ENCODE data around the gene RAPGEF4. TPM values are rescaled to one million over a fixed set of nuclear protein-coding genes. Genes with fewer than 3 reads are reported as not detected.

RAPGEF4 gene
- total and polyA plus RNA-seq, 2 of the 13 experiments (the other 11 are each of a cell fraction or from before 2014, with no cell fraction given): 0.78 to 0.91 TPM

DNA sequence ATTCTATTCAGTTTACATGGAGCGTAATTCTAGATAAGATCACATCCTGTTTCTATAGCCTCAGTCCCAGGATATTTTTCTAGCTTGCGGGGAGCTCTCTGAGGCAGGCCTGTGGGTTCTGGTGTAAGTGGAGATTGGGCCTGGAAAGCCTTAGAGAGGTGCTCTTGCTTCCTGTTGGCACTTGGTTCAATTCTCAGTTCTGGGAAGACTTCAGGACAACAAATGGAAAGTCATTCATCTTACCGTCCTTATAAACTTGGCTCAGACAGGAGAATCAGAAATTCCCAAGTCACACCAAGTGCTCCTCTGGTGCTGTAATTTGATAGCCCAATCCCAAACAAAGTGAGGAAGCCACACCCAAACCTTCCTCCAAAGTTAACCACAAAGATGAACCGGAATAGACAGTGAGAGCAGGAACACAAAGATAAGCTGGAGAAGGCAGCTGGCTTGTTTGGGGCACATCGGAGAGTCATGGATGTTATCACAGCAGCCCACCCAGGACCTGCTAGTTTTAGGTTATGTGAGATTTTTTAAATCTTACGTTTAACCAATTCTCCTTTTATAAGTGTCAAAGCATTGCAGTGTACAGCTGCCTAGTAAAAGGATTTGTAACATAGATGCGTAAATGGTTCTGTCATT lies 195.7 kb downstream of the RAPGEF4 start:
- H3K9ac ChIP-seq (ENCODE audit: insufficient read depth, low read depth, low read length): no peak overlapping the region
- WGBS (ENCODE audit: low lambda C conversion rate): 48% methylated on average over 7 of the region's 7 CpGs
- ATAC-seq (no peak), FAIRE-seq (no peak), DNase-seq (ENCODE audit: low spot score) (no peak)
- ChIA-PET POLR2A (no interaction called here), CTCF (ENCODE audit: low intra/inter-chr PET ratio, low total read pairs) (interaction anchor here (1.5 to 4.7 kb wide), 3 partner anchors 67 to 124 kb away, joined by 4 to 52 read pairs (median 8); no protein-coding TSS in a partner anchor)
- H3K79me2 ChIP-seq (ENCODE audit: insufficient read depth, low read length): no peaks in the 10 kb centered on the region
- peaks cover 0 to 2% of the 10 kb centered on the region in 2 experiments; a peak in 1 of 5 replicates for H3K27me3 ChIP-seq (ENCODE audit: control insufficient read depth in 1 of 2, insufficient read depth in 2 of 2, low read length in 2 of 2)
- H3K9me3 ChIP-seq (ENCODE audit: low read length): no peaks in the 10 kb centered on the region
- no peaks in the 10 kb centered on the region for H4K20me1 ChIP-seq (ENCODE audit: insufficient read depth, low read length)
- no TSS peak for BruUV-seq (replicated peaks)
- H3K36me3 ChIP-seq (replicated peaks in 1 of 2; ENCODE audit: control insufficient read depth in 1 of 2, insufficient read depth in 2 of 2, low read length in 2 of 2): no peaks in the 10 kb centered on the region
- no peak overlapping the region for H2AFZ ChIP-seq (ENCODE audit: low read length)
- in situ Hi-C loops (cut with HindIII; ENCODE audit: extremely low pct_ligation_motif_present, low pct_unique_long_range_greater_than_20kb) (loop anchor here (5.0 kb wide), 2 partner anchors 69 to 124 kb away; no protein-coding TSS in a partner anchor), intact Hi-C loops (cut with micrococcal nuclease; ENCODE audit: unreplicated experiment) (no loop called here)
- H3K4me3 ChIP-seq (replicated peaks in 1 of 3; ENCODE audit: insufficient read depth in 1 of 3, low read depth in 2 of 3, low read length in 3 of 3): no peak overlapping the region
- no peaks in the 10 kb centered on the region for H3K4me1 ChIP-seq (ENCODE audit: insufficient read depth, low read length)
- no peak overlapping the region for H3K27ac ChIP-seq (ENCODE audit: extremely low read length, insufficient read depth, low read length)
- H3K4me2 ChIP-seq (ENCODE audit: low read depth, low read length): no peak overlapping the region
- TF ChIP-seq TARDBP (CRISPR knock-in tag; IDR thresholded peaks at IDR 0.05): no peak
- TF ChIP-seq ZBTB21 (CRISPR knock-in tag; IDR thresholded peaks at IDR 0.05): no peak
- TF ChIP-seq TP53 (CRISPR knock-in tag; conservative IDR thresholded peaks at IDR 0.05): no peak
- TF ChIP-seq ZNF577 (CRISPR knock-in tag; IDR thresholded peaks at IDR 0.05; ENCODE audit: borderline replicate concordance, low read depth): no peak
- no peak for TF ChIP-seq ZNF253 (CRISPR knock-in tag; IDR thresholded peaks at IDR 0.05; ENCODE audit: borderline replicate concordance)
- TF ChIP-seq, protein P1, sequence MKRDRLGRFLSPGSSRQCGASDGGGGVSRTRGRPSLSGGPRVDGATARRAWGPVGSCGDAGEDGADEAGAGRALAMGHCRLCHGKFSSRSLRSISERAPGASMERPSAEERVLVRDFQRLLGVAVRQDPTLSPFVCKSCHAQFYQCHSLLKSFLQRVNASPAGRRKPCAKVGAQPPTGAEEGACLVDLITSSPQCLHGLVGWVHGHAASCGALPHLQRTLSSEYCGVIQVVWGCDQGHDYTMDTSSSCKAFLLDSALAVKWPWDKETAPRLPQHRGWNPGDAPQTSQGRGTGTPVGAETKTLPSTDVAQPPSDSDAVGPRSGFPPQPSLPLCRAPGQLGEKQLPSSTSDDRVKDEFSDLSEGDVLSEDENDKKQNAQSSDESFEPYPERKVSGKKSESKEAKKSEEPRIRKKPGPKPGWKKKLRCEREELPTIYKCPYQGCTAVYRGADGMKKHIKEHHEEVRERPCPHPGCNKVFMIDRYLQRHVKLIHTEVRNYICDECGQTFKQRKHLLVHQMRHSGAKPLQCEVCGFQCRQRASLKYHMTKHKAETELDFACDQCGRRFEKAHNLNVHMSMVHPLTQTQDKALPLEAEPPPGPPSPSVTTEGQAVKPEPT (CRISPR knock-in tag; IDR thresholded peaks at IDR 0.05; ENCODE audit: low read depth): no peak
- TF ChIP-seq ZNF24 (IDR thresholded peaks at IDR 0.05): no peak
- TF ChIP-seq MBNL3 (CRISPR knock-in tag; conservative IDR thresholded peaks at IDR 0.05): no peak
- TF ChIP-seq ZNF543 (CRISPR knock-in tag; IDR thresholded peaks at IDR 0.05): no peak
- TF ChIP-seq, protein P2, sequence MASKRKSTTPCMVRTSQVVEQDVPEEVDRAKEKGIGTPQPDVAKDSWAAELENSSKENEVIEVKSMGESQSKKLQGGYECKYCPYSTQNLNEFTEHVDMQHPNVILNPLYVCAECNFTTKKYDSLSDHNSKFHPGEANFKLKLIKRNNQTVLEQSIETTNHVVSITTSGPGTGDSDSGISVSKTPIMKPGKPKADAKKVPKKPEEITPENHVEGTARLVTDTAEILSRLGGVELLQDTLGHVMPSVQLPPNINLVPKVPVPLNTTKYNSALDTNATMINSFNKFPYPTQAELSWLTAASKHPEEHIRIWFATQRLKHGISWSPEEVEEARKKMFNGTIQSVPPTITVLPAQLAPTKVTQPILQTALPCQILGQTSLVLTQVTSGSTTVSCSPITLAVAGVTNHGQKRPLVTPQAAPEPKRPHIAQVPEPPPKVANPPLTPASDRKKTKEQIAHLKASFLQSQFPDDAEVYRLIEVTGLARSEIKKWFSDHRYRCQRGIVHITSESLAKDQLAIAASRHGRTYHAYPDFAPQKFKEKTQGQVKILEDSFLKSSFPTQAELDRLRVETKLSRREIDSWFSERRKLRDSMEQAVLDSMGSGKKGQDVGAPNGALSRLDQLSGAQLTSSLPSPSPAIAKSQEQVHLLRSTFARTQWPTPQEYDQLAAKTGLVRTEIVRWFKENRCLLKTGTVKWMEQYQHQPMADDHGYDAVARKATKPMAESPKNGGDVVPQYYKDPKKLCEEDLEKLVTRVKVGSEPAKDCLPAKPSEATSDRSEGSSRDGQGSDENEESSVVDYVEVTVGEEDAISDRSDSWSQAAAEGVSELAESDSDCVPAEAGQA (IDR thresholded peaks at IDR 0.05; ENCODE audit: low read depth): no peak
- TF ChIP-seq, protein P2 (CRISPR knock-in tag; IDR thresholded peaks at IDR 0.05; ENCODE audit: borderline replicate concordance): no peak
- no peak for TF ChIP-seq KLF15 (CRISPR knock-in tag; IDR thresholded peaks at IDR 0.05; ENCODE audit: borderline replicate concordance)
- no peak for TF ChIP-seq SMARCC2 (IDR thresholded peaks at IDR 0.05)
- no peak for TF ChIP-seq ZSCAN12 (CRISPR knock-in tag; IDR thresholded peaks at IDR 0.05)
- TF ChIP-seq HNF4G (IDR thresholded peaks at IDR 0.05; ENCODE audit: borderline replicate concordance, low read depth, low read length): no peak
- no peak for TF ChIP-seq HNF4G (CRISPR knock-in tag; IDR thresholded peaks at IDR 0.05; ENCODE audit: borderline replicate concordance, low read depth)
- no peak for TF ChIP-seq ZNF746 (CRISPR knock-in tag; IDR thresholded peaks at IDR 0.05)

Data from HepG2 (cell line).